Measurements from ENCODE around the gene NEK10.

NEK10 gene

DNA sequence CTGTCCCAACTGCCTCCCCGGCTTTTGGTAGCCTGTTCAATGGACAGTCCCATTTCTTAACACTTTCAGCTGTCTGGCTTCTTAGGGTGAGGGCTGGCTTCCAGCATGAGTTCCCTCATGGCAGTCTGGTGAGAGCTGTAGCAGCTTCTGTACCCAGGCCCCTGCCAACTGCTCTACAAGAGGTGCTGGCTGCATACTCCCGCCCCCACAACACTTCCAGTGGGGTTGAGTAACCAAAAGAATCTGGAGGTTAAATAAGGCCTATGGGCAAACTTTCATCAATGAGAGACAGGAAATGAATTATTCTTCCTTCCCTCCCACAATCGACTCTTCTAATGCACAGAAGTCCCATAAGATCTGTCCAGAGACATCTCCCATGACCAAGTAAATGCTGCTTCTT, 145.0 kb downstream of the NEK10 start:
- DNase-seq: no peak

DNA sequence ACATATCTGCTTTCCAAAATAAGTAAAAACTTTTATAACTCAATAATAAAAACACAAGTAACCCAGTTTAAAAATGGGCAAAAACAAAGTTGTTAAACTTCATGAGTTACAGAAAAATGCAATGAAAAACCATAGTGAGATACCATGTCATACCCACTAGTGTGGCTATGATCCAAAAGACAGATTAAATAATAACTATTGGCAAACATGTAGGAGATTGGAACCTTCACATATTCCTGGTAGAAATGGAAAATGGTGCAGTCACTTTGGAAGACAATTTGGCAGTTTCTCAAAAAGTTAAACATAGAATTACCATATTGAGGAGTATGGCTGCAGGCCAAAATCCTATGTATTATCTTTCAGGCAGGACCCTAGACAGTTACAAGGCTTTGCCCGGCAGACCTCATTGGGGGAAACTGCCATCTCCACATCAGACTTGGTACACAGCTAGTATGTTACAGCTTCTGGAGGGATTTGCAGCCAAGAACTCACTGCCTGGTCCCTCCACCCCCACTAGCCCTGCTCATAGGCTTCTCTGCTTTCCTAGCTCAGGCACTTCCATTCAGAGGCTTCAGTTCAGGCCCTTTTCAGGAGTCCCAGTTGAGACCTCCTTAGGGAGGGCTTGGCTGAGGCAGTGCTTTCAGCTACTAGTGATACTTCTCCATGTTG, 147.8 kb downstream of the NEK10 start:
- DNase-seq: no peak

DNA sequence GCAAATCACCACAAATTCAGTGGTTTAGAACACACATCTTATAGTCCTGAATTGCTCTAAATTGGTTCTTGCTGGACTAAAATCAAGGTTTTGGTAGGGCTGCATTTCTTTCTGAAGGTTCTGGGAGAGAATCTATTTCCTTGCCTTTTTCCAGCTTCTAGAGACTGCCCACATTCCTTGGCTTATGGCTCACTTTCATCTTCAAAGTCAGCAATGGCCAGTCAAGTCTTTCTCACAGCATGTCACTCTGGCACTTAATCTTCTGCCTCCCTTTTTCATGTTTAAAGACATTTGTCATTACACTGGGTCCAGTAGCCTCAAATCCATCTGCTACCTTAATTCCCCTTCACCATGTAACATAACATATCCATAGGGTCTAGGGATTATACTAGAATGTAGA, 149.0 kb downstream of the NEK10 start:
- DNase-seq: no peak

DNA sequence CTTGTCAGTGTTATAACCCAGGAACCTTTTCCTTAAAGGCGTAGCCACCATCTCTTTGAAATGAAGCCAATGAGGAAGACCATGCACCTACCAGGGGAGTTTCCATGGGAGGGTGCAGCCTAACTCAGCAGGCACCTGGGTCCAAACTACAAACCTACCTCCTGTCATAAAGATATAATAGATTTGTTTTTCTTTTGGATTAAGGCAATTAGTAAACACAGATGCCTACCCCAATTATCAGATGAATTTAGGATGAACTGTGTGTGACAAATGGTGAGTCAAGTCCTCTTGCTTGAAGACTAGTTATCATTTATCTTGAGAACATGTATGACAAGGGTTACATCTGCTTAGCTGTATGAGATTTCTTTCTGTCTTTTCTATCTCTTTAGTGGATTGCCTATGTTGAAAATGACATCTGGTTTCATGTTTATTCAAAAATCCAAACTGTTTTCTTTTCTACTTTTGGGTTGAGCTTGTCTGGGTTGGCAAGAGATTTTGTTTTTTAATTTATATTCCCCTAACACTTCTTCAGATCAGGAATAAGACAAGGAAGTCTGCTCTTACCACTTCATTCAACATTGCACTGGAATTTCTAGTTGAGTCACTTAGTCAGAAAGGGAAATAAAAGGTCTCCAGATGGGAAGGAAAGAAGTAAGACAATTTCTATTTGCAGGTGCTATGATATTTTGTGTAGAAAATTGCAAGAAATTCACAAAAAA, 149.9 kb downstream of the NEK10 start:
- no peak for DNase-seq

DNA sequence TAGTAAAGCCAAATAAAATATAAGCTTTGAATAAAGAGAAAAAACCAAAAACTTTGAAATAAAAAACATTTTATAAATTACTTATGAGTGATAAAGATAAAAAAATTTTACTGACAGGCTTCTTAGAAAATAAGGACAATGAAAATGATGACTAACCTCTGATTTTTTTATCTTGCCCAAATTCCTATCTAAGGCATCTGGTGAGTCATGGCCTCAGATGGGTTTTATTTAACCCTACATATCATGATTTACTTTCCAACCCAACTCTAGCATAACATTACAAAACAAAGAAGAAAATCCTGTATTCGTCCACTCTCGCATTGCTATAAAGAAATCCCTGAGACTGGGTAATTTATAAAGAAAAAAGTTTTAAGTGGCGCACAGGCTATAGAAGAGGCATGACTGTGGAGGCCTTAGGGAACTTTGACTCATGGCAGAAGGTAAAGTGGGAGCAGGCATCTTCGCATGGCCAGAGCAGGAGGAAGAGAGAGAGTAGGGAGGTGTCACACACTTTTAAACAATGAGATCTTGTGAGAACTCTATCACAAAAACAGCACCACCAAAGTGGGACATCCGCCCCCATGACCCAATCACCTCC, 152.1 kb downstream of the NEK10 start:
- DNase-seq: no peak

DNA sequence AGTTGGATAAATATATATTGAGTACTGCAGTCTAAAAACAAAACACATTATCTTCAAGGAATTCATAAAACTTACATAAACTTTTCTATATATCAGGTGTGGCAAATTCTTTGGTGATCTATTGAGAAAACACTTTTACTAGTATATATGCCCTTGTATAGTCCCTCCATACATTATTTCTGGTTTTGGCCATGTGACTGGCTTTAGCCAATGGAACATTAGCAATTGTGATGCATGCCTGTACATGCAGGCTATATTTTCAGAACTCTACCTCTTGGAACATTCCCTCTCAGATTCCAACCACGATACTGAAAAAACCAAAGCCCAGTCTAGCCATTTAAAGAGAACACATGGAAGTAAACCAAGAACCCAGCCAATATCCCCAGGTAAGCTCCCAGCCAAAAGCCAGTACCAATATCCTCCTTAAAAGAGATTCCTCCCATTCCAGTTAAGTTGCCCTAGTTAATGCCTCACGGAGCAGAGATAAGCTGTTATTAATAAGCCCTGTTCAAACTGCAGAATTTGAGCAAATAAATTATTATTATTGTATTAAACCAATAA, 152.8 kb downstream of the NEK10 start:
- no peak for DNase-seq

DNA sequence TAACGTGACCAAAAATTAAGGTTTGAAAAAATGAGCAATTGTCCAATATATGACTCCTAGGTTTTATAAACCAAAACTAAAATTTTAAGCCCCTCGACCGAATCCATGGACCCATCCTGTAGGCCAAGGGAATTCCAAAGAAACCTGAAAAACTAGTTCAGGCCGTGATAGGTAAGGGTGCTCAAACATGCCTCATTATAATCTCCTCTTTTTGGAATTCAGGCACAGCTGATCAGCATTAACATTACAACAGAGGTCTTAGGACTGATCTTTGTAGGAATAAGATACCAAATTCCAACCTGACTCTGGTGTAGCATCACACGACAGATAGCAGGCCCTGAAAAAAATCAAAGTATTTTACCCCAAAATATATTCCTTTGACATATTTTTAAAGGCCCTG, 155.7 kb downstream of the NEK10 start:
- DNase-seq: no peak

DNA sequence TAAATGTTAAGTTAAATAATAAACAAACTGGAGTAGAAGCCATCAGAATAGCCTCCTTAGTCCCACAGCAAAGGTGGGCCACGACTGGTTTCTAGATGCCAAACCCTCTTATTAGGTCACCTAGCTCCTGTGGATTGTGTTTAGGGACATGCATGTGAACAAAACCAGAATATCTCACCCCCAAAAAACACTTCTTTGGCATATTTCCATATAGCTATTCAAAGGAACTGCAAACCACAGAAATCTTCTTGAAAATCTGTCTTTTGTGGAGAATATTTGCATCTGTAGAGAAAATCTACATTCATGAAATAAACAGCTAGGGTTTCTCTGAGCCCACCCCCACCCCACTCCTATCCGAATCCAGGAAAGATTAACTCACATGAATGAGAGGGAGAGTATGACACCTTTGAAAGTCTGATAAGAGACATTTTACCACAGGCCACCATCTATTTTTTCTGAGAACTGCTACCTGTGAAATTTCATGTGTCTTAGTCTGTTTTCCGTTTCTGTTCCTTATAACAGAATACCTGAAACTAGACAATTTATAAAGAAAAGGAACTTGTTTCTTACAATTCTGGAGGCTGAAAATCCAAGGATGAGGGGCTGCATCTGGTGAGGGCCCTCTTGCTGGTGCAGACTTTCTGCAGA, 159.4 kb downstream of the NEK10 start:
- no peak for DNase-seq

DNA sequence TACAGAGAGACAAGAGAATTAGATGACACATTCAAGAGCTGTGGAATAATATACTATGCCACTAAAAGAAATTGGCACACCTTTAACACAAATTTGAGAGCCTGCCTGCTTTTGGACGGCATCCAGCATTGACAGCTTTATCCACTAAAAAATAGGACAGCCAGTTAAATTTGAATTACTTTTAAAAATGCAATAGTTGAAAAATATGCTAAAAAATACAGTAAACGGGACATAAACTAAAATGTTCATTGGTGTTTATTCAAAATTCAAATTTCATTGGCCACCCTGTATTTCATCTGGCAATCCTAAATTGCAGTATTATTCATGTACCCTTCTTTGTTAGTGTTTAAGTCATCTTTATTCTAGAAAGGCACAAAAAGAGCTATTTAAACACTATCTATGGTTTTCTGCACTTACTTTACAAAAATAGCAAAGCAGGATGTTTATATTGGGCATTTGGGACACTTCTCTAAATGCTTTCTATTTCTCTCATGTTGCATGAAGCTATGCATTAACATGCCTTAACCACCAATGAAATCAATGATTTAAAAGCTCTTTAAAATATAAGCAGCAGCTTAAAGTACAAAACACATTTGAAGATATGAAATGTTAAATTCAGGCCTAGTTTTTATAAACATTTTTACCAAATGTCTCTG, 160.1 kb downstream of the NEK10 start:
- no peak for DNase-seq

DNA sequence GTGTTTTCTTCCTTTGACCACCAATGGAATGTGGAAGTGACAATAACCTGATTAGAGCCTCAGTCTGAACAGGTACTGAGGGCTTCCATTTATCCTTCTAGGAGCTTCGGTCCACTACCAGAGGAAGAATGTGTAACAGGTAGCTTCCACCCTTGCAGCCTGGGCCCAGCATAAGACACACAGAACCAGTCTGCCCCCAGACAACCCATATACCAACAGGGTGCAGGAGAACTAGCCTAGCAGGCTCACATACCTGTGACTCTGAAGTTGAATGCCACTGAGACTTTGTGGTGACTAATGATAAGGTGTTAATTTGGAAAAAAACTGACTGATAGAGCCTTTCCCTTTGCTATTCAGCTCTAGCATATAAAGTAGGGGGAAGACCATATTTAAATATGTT, 166.2 kb downstream of the NEK10 start:
- no peak for DNase-seq

DNA sequence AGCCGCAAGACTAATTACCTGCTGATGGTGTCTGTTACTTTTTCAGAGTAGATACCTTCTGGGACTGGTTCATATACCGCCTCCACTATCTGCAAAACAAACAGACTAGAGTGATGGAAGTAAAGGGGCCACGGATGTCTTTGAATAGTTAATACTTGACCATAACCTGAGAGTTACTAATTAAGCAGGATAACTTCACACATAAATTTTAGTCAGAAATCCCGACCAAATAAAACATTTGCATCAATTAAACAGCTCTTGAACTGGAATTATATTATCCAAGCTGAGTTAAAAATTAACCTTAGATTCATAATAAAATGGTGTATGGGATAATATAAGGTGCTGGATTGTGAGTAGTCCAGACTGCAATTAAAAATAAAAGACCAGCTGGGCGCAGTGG, 167.7 kb downstream of the NEK10 start:
- no peak for DNase-seq

DNA sequence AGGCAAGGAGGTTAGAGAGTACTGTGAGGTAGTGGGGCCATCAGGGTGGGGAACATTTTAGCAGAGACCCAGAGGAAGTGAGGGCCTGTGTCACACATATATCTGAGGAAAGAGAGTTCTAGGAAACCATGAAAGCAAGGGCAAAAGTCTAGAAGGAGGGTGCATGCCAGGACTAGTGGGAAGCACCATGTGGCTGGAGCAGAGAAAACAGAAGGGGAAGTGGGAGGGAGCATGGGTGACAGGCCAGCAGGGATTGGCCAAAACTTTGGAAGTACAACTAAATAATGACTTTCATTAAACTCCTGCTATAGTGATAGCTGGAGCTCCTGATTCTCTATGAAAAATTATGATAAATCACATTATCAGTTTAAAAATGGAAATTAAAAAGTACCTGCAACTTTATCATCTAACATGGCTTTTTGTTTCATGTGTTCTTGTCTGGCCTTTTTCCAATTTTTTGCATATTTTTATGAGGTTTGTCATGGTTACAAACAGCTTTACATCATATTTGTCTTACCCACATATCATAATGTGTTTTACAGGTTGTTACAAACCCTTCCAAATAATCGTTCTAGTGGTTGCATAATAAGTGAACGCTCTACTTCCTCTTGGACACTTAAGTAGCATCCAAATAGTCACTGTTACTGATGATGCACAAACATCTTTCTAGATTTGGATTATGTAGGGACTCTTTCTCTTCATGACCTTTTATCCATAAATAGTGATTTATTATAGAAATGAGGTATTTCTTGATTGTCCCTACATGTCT, 168.3 kb downstream of the NEK10 start:
- DNase-seq: no peak

DNA sequence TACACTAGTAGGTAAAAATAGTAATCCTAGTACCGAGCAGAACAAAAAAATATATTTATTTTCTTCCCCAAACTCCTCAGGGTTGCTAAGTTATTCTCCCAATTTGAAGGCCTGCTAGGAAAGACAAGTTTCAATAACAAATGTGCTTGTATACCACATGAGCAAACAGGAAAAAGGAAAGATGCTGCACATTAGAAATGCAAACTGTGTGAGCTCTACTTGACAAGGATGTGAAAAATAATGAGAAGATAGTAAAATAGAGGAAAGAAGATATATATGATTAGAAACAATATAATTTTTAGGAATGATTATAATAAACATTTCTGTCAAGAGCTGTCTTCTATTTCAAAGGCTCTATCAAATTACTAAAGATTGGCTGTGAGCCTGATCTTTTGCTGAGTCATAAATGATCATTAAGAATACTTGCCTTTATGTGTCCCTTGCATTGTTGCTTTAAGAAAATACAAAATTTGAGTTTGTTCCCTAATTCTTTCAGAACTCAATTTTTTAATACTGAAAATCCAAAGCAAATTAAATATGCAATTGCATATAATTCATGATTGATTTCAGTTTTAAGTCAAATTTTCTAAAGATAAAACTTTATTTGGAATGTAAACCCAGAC, 174.2 kb downstream of the NEK10 start:
- no peak for DNase-seq

DNA sequence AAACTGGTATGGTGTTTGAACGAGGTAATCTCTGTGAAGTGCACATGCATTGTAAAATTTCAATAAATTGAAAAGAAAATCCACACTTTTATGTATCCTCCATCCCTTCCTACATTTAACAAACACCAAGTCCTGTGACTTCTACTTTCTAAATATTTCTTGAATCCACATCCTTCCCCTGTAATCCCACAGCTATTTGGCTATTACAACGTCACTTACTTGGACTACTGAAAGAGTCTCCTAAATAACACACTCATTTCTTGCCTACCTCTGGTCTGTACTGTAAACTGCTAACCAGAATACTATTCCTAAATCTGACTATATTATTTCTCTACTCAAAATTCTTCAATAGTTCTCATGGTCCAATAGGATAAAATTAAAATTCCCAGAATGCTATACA, 176.1 kb downstream of the NEK10 start:
- DNase-seq: no peak

DNA sequence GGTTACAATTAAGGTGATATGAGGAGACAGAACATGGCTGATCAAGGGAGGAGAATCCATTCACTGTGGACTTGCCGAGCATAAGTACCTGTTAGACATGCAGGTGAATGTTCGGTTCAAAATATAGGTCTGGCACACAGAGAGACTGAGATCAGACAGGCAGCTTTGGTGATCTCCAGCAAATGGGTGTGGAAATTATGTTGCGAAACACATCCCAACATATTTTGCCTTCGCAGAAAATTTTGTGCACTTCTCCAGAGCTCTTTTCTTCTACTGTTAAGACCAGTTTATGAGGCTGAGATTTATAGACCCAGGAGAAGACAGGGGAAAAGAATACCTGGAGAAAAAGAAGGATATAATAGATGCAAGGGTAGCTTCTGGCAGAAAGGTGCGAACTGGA, 183.2 kb downstream of the NEK10 start:
- DNase-seq: no peak

DNA sequence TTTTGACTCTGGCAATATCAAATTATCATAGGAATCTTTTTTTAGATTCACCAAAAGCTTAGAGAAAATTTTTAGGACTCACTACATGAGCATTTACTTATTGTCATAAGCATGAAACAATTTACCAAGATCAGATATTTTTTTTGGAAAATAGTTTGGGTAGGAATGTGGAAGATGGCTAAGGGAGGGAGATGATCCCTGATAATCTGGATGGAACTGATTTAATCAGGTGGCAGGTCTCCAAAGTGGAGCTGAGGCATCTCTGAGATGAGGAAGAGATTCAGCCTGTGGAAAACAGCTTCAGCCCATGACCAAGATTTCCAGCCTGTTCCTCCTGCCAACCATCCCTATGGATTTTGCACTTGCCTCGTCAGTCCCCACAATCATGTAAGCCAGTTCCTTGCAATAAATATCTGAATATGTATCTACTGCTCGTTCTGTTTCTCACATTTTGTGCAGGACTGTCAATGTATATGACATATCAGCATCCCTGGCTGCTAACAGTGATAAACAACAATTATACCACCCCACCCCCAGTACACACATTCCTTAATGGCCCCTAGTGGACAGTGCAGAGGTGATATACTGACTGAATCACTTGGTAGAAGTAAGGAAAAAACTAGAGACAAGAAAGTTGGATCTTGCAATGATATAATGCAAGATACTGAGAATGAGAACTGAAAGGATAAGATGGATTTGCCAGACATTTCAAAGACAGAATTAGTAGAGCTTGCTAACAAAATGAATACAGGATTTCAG, 183.8 kb downstream of the NEK10 start:
- DNase-seq: no peak

DNA sequence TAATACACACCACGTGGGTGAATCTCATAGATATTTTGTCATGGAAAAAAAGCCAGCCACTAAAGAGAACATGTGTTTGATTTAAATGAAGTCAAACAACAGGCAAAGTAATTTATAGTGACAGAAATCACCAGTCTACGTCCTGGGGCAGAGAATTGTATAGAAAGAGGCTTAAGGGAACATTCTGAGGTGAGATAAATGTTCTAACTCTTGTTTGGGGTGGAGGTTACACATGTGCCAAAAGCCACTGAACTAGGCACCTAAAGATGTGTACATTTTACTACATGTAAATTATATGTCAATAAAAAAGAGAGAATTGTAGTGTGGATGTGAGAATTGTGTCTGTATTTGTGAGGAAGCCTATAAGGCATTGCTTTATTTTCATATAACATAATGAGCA, 184.9 kb downstream of the NEK10 start:
- DNase-seq: no peak

DNA sequence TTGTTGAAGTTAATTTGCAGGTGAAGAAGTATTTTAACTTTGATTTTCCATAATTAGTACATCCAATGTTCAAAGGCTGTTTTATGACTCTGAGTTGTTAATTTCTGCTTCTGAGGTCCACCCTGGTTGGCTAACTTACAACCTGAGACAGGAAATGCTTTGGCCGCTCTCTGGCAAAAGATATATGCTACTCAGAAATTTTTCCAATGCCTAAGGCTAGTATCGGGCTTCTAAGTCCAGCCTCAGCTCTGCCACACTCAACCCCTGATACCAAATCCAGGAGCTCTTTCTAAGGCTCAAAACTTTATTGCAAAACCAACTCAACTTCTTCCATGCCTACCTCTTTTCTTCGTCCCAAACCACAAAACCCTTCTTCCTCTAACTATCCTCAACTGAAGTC, 192.9 kb downstream of the NEK10 start:
- no peak for DNase-seq

DNA sequence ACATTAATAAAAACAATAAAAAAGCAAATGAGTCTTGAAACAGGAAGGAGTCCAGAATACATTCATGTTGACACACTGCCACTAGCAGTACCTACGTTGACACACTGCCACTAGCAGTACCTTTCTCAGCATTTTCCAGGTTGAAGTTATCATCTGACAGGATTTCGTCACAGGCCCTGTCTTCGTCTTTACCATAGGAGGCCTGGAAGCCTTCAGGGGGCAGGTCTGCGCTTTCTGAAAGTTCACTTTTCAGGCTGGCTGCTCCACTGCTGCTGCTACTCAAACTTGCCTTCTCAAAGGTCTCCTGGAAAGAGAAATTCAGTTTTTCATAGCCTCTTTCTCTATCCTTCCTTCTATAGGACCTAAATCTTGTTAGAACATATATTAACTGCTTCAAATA, 194.7 kb downstream of the NEK10 start:
- DNase-seq: no peak

DNA sequence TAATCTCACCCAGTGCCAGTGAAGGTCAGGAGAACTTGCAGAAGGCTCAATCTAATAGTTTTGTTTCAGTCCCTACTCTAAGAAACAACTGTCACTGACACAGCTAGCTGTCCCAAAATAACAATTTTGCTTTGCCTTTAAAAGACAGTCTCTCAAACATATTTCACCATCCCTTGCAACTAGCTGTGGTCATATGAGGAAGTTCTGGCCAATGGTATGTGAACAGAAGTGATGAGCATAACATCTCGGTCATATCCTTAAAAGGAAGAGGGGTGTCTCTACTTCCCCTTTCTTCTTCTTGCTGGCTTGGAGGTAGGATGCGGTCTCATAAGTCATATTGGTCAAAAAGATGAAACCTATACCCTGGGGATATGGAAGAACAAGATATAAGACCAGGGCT, 198.1 kb downstream of the NEK10 start:
- DNase-seq: no peak

DNA sequence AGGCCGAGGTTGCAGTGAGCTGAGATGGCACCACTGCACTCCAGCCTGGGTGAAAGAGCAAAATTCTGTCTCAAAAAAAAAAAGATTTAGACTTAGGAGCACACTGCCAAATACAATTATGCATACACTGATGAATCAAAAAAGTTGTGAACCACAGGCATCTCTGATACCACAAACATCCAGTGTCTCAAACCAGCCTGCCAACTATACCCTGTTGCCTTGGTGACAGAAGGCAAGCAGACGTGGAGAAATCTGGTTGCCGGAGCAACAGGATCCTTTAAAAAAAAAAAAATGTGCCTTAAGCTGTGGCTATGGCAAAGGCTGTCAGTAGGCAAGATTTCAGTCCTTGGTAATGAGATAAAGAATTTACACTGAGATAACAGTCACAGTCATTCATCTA, 202.3 kb downstream of the NEK10 start:
- no peak for DNase-seq
